Effector memory CD8-positive, alpha-beta T cell (primary cell): ENCODE data around the gene ANK2.

Experiments
- ATAC-seq: fragments of 150-1000 bp; cut with Tn5 transposase; replicated peaks from 2 replicates; pipeline ENCODE4 v1.10.0; 2021; ENCODE audit warnings: mild to moderate bottlenecking, moderate library complexity
- DNase-seq, 3 experiments: peaks; one replicate each; pipeline ENCODE4 v3.0.0; 2021
- H3K27ac Mint-ChIP-seq, 2 donors: one replicate each; pipeline ENCODE4 v1.8.0; 2022; ENCODE audit warnings: mild to moderate bottlenecking in 2 of 2, mixed read lengths in 2 of 2, moderate library complexity in 2 of 2
- H3K27me3 Mint-ChIP-seq, 2 donors: one replicate each; pipeline ENCODE4 v1.8.0; 2022; ENCODE audit warnings: mixed read lengths in 2 of 2
- H3K36me3 Mint-ChIP-seq: one replicate; pipeline ENCODE4 v1.8.0; 2022; ENCODE audit warnings: mild to moderate bottlenecking, moderate library complexity, mixed read lengths; ENCODE audit not compliant: insufficient read depth
- H3K4me1 Mint-ChIP-seq, 2 donors: one replicate each; pipeline ENCODE4 v1.8.0; 2022; ENCODE audit warnings: low read depth in 2 of 2, mixed read lengths in 2 of 2
- H3K4me3 Mint-ChIP-seq, 2 donors: one replicate each; pipeline ENCODE4 v1.8.0; 2022; ENCODE audit warnings: mild to moderate bottlenecking in 2 of 2, mixed read lengths in 2 of 2, moderate library complexity in 2 of 2
- H3K9me3 Mint-ChIP-seq, 2 donors: one replicate each; pipeline ENCODE4 v1.8.0; 2022; ENCODE audit warnings: mixed read lengths in 2 of 2

Gene ANK2

DNA sequence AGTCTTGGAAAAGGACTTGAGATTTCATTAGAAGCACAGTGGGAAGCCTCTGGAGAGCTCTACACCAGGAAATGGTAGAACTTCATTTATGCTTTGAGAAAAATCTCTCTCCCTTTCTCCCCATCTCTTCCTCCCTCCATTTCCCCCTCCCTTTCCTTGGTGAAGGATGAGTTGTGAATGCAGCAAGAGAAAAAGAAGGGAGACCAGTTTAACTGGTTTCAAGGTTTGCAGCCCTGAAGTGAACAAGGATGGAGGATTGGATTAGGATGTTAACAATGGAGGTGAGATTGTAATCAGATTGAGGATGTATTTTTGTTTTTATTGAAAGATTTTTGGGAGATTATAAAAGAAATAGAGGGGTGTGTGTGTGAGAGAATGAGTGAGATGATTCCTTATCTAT, 99.5 kb downstream of the ANK2 start:
- Mint-ChIP-seq H3K27me3 (no peaks in the 10 kb centered on the region), H3K4me1 (peaks cover 0 to 1% of the 10 kb centered on the region in 2 donors), H3K4me3 (no peak overlapping the region), H3K27ac (no peak overlapping the region), H3K9me3 (peaks cover 0 to 2% of the 10 kb centered on the region in 2 donors), H3K36me3 (no peaks in the 10 kb centered on the region)
- no peak for ATAC-seq
- no peak for DNase-seq

DNA sequence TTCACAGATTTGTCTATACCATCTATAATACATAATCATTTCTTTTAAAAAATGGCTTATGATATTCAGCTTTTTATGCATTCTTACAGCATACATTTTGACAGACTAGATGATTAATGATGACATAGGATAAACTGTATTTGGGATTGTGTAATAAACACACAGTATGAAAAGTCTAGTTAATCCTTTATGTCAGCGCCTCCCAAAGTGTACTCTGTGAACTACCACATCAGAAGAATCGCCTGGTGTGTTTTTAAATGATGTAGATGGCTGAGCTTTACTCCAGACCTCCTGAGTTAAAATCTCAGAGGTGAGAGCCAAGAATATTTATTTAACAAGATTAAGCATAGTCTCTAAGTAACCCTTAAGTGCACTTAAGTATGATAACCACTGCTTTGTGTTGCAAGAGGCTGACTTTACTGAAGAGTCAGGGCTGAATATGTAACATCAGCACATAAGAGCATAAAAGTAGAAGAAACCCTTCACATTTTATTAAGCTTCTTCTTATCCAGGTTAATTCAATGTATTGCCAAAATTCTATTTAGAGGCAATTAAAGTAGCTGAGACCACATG, 104.2 kb downstream of the ANK2 start:
- no peaks in the 10 kb centered on the region for H3K4me1 Mint-ChIP-seq
- peaks cover 0 to 2% of the 10 kb centered on the region in 2 donors for H3K9me3 Mint-ChIP-seq
- ATAC-seq (no peak), DNase-seq (no peak)
- H3K36me3 Mint-ChIP-seq, result no peaks in the 10 kb centered on the region
- H3K4me3 Mint-ChIP-seq, result no peak overlapping the region
- no peaks in the 10 kb centered on the region for H3K27me3 Mint-ChIP-seq
- no peak overlapping the region for H3K27ac Mint-ChIP-seq

DNA sequence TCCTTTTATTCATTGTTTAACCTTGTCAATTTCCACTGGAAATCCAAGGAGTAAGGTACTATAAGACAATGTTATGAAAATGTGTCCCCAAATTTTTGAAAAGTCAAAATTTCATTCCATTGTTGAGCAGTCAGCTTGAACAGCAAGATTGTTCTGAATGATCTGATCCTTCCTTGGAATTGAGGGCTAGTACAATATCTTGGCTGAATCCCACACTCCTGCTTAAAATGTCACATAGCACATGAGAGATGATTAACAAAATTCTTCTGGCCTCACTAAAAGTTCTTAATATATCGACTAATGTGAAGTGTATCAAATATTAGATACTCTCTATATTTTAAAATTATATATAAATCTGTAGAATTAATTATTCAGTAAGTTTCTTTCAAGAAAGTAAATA, 104.8 kb downstream of the ANK2 start:
- DNase-seq (no peak), ATAC-seq (no peak)
- peaks cover 0 to 2% of the 10 kb centered on the region in 2 donors for H3K9me3 Mint-ChIP-seq
- H3K27me3 Mint-ChIP-seq, result no peaks in the 10 kb centered on the region
- H3K4me1 Mint-ChIP-seq, result no peaks in the 10 kb centered on the region
- no peak overlapping the region for H3K27ac Mint-ChIP-seq
- H3K36me3 Mint-ChIP-seq, result no peaks in the 10 kb centered on the region
- H3K4me3 Mint-ChIP-seq, result no peak overlapping the region

DNA sequence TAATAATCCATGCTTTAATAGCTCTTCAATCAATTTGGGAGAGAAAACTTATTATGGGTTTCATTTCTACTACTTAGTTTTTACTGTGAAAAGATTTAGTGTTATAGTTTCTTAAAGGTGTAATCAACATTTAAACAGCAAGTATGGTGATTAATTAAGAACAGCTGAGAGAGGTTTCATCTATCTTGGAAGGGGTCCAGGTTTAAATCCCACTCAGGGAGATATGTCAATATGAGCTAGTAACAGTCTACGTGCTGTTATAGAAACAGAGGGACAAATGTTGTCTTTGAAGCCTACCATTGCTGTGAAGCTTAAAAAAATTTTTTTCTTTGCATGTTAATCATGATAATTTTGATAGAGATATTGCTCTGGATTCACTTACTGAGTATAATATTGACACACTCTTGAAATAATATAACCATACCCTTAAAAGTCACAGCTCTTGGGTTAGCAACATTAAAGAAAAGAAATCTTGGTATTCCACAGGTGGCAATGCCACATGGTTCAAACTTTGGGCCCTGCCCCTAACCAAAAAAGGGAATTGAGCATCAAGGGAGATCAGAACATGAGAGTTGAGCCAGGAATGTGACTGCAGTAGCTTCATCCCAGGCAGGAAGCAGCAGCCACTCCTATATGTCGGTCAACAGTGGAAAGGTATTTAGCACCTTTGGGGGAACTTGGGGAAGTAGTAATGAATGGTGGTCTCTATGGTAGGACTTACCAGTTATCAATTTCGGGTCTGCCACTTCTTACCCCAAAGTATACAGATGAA, 107.8 kb downstream of the ANK2 start:
- H3K4me1 Mint-ChIP-seq, result no peaks in the 10 kb centered on the region
- no peak overlapping the region for H3K4me3 Mint-ChIP-seq
- peaks cover 0 to 2% of the 10 kb centered on the region in 2 donors for H3K9me3 Mint-ChIP-seq
- H3K27ac Mint-ChIP-seq, result no peak overlapping the region
- DNase-seq (no peak), ATAC-seq (no peak)
- no peaks in the 10 kb centered on the region for H3K27me3 Mint-ChIP-seq
- H3K36me3 Mint-ChIP-seq, result no peaks in the 10 kb centered on the region

DNA sequence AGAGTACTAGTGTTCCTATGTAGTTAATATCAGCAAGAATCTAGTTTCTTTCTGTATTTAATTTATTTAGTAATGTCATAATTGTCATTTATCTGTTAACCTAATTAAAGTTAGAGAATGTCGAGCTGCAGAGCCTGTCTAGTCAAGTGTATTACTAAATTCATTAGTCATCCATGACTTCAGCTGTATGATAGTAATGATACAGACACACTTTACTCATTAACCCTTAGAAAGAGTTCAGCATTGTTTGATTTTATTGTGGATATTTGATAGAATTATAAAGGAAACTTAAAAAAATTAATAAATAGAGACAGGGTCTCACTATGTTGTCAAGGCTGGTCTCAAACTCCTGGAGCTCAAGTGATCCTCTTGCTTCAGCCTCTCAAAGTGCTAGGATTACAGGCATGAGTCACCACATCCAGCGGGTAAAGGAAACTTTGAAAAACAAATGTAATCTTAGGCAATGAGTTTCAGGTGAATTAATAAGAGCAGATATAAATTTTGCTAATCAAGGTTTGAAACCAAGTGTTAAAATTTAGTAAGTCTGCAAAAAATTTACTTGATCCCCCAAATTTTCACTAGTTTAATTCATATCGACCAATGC, 110.6 kb downstream of the ANK2 start:
- ATAC-seq, result no peak
- no peak for DNase-seq
- no peaks in the 10 kb centered on the region for H3K27me3 Mint-ChIP-seq
- no peaks in the 10 kb centered on the region for H3K36me3 Mint-ChIP-seq
- no peaks in the 10 kb centered on the region for H3K4me1 Mint-ChIP-seq
- no peak overlapping the region for H3K4me3 Mint-ChIP-seq
- no peak overlapping the region for H3K27ac Mint-ChIP-seq
- peaks cover 0 to 2% of the 10 kb centered on the region in 2 donors for H3K9me3 Mint-ChIP-seq

DNA sequence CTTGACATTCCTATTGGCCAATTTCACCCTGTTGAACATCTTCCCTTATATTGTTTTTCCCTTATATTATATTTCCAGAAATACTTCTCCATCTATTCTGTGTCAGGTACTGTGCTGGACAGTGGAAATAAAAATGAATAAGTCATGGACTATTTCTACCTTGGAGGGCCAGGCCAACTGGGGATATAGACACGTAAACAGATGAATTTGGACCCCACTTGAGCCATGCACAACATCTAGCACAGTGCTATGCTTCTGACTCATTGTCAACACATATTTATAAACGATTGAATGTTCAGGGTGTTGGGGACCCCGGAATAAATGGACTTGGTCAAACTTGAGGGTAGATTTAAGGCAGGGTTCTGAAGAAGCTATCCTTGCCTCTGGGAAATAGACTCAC, 111.1 kb downstream of the ANK2 start:
- H3K4me1 Mint-ChIP-seq, result no peaks in the 10 kb centered on the region
- H3K4me3 Mint-ChIP-seq, result no peak overlapping the region
- H3K36me3 Mint-ChIP-seq, result no peaks in the 10 kb centered on the region
- no peak overlapping the region for H3K27ac Mint-ChIP-seq
- peaks cover 0 to 2% of the 10 kb centered on the region in 2 donors for H3K9me3 Mint-ChIP-seq
- DNase-seq, result no peak
- H3K27me3 Mint-ChIP-seq, result no peaks in the 10 kb centered on the region
- no peak for ATAC-seq

DNA sequence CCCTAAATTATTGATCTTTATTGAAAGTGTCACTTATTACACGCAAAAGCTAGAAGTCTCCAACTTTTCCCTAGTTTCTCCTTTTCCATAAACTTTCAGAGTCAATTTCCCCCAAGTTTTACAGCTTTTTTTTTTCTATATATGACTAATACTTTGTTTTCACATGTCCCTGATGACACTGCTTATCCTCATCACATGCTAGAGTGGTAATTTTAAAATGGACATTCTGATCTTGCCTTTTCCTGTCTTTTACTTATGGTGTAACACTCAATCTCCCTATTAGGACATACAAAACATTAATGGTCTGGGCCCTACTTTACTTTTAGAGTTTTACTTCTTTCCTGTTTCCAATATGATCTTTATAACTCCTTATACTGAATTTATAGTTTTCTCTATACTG, 112.6 kb downstream of the ANK2 start:
- peaks cover 0 to 2% of the 10 kb centered on the region in 2 donors for H3K9me3 Mint-ChIP-seq
- H3K27ac Mint-ChIP-seq, result no peak overlapping the region
- H3K36me3 Mint-ChIP-seq, result no peaks in the 10 kb centered on the region
- DNase-seq (no peak), ATAC-seq (no peak)
- H3K27me3 Mint-ChIP-seq, result no peaks in the 10 kb centered on the region
- H3K4me3 Mint-ChIP-seq, result no peak overlapping the region
- no peaks in the 10 kb centered on the region for H3K4me1 Mint-ChIP-seq

DNA sequence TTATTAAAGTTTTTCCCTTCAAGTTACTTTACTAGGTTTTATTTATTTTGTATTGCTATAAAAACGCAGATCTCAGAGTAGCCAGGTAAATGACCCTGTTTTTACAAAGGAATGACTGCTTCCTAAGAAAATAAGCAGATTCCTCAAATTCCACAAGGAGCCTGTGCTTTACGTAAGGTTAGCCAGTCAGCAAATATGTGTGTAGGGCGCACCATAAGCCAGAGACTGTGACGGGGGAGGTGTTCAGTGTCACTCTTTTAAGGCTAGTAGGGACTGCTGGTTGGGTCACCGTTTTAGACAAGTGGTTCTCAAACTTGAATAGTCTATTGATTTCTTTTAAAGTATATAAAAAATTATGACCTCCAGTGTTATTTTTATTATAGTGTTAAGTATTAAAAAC, 119.9 kb downstream of the ANK2 start:
- no peaks in the 10 kb centered on the region for H3K27me3 Mint-ChIP-seq
- DNase-seq (no peak), ATAC-seq (no peak)
- H3K4me1 Mint-ChIP-seq, result no peaks in the 10 kb centered on the region
- no peak overlapping the region for H3K27ac Mint-ChIP-seq
- H3K36me3 Mint-ChIP-seq, result no peaks in the 10 kb centered on the region
- H3K4me3 Mint-ChIP-seq, result no peak overlapping the region
- no peaks in the 10 kb centered on the region for H3K9me3 Mint-ChIP-seq

DNA sequence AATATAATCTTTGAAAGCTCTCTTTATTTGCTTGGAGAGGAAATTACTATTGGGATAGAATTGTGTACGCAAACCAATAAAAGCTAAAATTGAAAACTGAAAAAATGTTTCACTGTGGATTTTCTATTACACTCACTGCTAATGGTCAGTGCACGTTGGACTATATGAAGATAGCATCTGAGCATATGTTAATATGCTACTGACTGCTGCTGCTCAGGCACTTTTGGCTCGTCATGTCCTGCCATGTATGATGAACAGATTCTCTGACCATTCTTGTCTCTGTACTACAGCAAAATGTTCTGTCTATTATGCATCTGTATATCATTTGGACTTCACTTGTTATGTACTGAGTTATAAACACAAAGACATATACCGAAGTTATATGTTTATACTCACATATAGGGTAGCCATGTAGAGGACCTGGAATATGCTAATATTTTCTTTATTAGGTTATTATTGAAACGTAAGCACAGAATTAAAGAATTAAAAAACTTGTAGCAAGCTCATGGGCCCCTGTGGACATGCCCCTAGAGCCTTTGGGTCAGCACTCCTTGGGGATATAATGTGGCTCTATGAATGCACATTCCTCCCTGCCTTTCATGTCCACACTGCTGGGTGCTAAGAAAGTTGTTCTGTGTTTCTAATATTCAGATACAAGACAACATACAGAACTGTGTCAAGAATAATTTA, 120.8 kb downstream of the ANK2 start:
- no peaks in the 10 kb centered on the region for H3K27me3 Mint-ChIP-seq
- no peaks in the 10 kb centered on the region for H3K9me3 Mint-ChIP-seq
- H3K4me3 Mint-ChIP-seq, result no peak overlapping the region
- no peak overlapping the region for H3K27ac Mint-ChIP-seq
- H3K4me1 Mint-ChIP-seq, result no peaks in the 10 kb centered on the region
- ATAC-seq, result no peak
- no peaks in the 10 kb centered on the region for H3K36me3 Mint-ChIP-seq
- DNase-seq, result no peak

DNA sequence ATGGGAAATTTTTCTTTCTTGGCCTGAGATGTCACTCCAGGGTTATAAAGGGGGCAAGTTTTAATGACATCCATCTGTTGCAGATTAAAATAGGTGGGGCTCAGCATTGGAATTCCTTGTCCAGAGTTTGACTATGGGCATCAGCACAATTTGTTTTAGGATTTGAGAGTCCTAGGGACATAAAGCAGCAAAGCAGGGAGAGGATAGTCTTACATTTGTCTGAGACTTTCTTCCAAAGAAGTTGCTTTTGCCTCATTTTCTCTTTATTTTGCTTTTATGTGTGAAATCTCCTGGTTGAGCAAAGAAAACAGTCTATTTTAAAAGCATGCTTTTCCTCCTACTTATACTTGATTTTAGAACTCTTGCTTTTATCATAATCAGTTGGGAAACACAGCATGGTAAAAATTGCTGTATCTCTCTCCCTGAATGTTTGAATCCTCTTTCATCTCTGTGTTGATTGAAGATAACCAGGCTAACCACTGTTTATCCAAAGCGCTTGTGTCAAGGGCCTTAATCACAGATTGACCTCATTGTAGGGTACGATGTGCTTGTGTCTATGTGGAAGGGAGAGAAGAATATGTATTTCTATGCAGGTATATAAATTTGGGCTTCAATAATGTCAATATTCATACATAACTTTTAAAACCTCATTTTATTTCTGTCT, 121.5 kb downstream of the ANK2 start:
- Mint-ChIP-seq H3K36me3 (no peaks in the 10 kb centered on the region), H3K27ac (no peak overlapping the region), H3K4me1 (no peaks in the 10 kb centered on the region), H3K27me3 (no peaks in the 10 kb centered on the region), H3K4me3 (no peak overlapping the region), H3K9me3 (no peaks in the 10 kb centered on the region)
- DNase-seq (no peak), ATAC-seq (no peak)

DNA sequence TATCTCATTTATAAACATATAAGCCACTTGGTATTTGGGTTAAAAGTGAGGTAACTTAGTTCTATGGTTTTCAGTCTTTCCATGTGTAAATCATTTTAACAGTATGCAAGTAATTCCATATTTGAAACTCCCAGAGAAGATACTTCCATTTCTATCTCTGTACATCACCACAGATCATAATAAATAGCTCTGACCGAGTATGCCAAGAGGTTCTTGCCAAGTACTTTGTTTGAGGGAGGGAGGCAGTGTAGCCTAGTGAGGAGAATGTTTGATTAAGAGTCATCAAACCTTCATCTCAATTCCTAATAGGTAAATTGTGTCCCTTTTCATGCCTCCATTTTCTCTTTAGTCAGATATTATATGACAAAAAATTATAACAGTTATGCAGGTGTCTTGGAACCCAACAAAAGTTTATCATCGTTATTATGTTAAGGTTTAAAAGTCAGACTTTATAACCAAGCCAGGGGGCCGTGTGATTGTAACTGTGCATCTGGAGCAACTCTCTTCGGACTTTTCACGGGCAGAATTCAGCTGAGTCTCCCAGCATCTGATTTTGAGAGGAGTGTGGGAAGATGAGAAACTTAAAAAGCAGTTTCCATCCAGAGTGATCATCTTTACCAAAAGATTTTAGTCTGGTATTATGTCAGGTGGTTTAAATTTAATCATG, 123.8 kb downstream of the ANK2 start:
- Mint-ChIP-seq H3K4me3 (no peak overlapping the region), H3K4me1 (no peaks in the 10 kb centered on the region), H3K27me3 (no peaks in the 10 kb centered on the region), H3K9me3 (no peaks in the 10 kb centered on the region), H3K36me3 (no peaks in the 10 kb centered on the region), H3K27ac (no peak overlapping the region)
- DNase-seq (no peak), ATAC-seq (no peak)

DNA sequence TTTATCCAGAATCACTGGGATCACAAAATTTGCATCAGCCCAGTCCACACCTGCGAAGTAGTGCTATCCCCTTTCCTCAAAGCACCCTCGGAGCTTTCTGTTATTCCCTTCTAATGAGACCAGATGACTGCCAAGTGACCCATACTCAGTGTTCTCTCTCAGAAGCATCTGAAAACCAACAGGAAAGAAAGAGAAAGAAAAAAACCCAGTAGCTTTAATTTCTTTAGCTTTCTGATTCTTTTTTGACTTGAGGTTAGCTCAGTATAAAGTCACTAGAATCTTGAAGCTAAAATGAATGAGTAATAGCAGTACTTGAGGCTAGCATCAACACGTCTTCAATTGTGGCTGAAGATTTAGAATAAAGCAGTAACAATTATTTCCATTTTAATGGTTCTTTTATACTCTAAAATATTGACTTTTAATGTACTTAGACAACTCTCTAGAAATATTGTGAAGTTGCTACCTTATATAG, 124.4 kb downstream of the ANK2 start:
- Mint-ChIP-seq H3K36me3 (no peaks in the 10 kb centered on the region), H3K9me3 (no peaks in the 10 kb centered on the region), H3K27ac (no peak overlapping the region), H3K4me1 (no peaks in the 10 kb centered on the region), H3K27me3 (no peaks in the 10 kb centered on the region), H3K4me3 (no peak overlapping the region)
- ATAC-seq, result no peak
- DNase-seq, result no peak

DNA sequence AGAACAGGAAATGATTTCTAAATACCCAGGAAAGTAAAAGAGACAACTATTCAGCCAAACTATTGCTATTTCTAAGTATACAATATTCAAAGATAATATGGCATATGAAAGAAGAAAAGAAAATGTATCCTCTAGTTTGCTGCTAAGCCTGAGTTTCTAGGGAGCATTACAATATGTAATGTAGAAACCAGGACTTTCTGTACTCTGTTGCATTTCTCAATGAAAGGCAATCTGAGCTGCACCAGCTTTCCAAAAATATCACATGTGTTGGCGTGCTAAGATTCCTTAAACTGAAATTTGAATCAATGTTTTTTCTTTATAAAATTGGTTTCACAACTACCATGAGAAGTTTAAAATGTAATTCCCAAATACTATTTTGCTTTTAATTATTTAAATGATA, 129.6 kb downstream of the ANK2 start:
- no peaks in the 10 kb centered on the region for H3K27me3 Mint-ChIP-seq
- no peak for DNase-seq
- H3K27ac Mint-ChIP-seq, result no peak overlapping the region

More for the DNA sequence above, 129.6 kb downstream of the ANK2 start:
- Mint-ChIP-seq H3K36me3 (no peaks in the 10 kb centered on the region), H3K4me3 (no peak overlapping the region), H3K9me3 (no peaks in the 10 kb centered on the region), H3K4me1 (no peaks in the 10 kb centered on the region)
- no peak for ATAC-seq
